GM19099 (cell line): ENCODE measurements around the gene VPS51.

Experiments
- POLR2A ChIP-seq: IDR thresholded peaks from 3 replicates; pipeline ENCODE4 v1.6.1; 2011; ENCODE audit warnings: low read depth; ENCODE audit not compliant: insufficient read length; ENCODE audit errors: extremely low read depth

Gene VPS51

DNA sequence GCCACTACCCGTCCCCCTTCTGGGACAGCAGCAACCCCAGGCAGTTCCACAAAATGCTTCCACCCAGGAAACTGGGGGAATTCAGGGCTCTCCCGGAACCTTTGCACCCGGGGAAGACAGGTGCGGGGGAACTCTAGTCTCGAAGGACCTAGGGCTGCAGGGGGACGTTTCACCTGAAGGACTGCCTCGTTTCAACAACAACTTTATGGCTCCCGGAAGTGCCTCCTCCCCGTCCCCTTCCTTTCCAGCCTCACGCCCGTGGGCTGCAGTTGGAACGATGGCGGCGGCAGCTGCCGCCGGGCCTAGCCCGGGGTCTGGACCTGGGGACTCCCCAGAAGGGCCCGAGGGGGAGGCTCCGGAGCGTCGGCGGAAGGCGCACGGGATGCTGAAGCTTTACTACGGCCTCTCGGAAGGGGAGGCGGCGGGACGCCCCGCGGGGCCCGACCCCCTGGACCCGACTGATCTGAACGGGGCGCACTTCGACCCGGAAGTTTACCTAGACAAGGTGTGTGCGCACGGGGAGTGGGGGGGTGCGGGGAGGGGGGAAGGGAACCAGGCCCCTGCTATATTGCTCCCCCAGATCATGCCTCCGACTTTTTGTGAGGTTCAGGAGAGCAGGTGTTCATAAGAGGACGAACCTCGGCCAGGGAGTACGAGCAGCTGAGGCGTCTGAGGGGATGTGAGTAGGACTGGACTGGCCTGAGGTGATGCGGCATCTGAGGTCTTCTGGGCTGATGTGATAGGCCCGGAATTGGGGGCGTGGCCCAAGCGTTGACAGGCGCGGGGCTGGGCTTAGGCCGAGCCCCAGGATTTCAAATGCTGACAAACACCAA, at the start of gene VPS51:
TSS of gene VPS51 (plus strand) at position 241 of the 833 bp plus-strand sequence. CDS start at position 278, 37 bp downstream.
- peak; percentile 90 for TF ChIP-seq POLR2A

DNA sequence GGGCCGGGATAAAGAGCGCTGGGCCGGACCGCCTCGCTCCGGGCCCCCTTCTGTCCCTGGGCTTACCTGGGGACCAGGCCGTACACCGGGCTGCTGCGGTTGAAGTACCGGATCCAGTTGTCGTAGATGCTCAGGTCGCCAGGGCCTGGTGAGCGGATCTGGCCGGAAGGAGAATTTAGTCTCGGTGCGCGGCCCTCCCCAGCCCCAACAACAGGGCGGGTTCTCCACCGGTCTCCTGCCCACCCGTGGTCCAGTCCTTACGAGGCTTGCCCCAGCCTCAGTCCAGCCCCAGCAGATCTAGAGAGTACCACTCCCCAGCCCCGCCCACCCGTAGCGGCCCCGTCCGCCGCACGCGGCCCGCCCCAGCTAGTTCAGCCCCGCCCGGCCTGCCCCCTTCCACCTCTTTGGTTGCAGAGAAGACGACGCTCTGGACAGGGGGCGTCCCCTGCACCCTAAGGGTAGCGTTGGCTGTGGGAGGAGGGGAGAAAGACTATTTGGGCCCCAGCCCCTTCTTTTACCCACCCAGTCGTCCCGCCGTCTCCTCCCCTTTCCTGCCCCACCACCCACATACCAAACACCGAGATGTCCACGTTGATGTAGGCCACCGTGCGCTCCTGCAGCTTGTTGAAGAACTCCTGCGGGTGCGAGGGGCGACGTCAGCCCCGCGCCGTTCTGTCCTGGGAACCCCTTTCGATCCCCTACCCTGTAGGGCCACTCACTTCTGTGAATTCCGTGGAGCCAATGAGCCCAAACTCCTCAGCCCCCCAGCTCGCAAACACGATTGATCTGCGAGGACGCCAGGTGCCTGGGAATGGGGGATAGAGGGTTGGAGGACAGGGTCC, 48.2 kb upstream of the VPS51 start:
- TF ChIP-seq POLR2A: peak; percentile 29

DNA sequence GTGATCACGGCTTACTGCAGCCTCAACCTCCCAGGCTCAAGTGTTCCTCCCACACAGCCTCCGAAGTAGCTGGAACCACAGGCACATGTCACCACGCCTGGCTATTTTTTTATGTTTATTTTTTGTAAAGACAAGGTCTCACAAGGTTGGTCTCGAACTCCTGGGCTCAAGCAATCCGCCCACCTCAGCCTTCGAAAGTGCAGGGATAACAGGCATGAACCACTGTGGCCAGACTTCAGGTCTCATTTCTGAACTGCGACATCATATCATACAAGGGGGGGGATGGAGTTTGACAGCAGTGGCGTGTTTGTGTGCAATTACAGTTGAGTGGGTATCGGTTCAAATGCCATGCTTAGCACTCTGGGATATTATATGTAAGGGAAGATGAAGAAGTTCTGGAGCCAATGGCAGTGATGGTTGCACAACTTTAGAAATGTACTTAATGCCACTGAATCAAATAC, 44.6 kb upstream of the VPS51 start:
- no peak for TF ChIP-seq POLR2A

DNA sequence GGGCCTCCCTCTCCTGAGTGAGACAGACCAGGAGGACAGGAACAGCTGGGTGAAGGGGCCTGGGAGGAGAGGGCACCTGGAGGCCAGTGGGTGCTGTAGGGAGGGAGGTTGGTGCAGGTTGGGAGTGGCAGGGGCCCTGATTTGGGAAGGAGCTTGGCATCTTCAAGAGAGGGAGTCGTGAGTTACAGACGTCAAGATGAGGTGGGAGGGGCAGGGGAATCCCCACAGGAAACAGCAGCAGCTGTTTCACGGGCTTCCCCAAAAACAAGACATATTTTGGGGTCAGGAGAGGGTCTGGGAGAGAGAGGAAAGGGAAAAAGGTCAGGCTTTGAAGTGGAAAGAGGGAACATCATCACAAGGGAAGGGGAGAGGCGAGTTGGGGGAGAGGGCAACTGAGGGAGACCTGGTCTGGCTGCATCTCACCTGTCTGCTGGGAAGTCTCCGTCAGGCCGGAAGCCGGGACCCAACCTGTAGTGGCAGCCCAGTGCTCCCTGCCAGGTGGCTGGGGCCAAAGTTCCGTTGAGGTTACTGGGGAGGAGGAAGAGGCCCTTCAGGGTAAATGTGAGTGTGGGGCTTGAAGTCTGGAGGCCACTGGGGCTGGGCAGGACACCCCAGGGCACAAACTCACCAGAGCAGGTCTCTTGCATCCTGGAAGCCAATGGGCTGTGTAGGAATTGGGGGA, 42.0 kb upstream of the VPS51 start:
- TF ChIP-seq POLR2A: no peak

DNA sequence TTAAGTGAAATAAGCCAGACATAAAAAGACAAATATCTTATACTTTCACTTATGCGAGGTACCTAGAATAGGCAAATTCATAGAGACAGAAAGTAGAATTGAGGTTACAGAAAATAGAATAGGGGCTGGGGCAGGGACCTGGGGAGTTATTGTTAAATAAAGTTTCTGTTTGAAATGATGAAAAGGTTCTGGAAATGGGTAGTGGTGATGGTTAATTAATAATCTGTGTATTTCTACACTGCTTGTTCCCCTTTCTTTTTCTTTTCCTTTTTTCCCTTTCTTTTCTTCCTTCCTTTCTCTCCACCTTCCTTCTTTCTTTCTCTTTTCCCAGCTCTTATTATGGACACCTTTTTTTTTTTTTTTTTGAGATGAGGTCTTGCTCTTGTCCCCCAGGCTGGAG, 40.5 kb upstream of the VPS51 start:
- no peak for TF ChIP-seq POLR2A

DNA sequence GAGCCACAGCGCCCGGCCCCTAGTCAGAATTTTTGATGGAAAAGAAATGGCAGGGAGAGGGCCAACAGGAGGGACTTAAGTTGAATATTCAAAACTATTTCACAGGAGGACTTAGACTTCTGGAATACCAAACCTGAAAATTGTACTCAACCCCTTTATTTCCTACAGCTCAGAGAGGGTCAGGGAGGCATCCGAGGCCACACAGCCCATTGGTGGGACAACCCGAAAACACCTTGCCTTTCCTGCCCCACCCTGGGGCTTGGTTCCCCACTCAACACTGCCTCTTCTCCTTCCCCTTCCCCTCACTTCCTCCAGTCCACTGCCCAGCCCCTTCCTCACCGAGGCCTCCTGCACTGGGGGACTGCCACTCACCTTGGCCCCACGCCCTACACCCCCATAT, 39.0 kb upstream of the VPS51 start:
- no peak for TF ChIP-seq POLR2A

DNA sequence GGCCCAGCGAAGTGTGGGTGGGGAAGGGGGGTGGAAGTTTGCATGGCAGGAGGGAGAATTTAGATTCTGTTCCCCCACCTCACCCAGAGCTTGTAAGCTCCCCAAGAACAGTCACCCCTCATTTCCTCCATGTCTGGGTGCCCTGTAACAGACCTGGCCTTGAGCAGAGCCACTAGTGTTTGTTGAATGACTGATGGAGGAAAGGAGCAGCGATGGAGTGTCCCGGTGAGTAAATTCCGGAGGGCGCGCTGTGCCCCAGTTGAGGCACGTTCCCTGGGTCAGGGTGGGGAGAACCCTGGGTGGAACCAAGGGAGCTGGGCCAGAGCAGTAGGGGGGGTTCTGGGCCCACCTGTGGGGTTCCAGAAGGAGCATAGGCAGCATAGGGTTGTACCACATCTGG, 38.5 kb upstream of the VPS51 start:
- TF ChIP-seq POLR2A: no peak

DNA sequence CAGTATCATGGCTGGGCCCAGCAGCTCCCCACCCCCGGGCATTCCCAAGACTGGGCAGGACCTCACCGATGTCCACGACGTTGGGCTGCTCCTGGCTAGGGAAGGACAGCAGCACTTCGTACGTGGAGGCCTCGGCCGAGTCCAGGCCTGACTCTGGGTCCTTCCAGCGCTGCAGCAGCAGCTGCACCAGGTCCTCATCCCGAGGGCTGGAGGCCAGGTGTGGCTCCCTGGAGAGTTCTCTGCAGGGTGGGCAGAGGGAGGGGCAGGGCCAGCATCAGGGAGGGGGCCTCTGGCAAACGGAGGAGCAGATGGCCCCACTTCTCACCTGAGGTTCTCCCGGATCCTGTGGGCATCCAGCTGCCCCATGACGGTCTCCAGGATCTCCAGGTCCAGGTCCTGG, 38.0 kb upstream of the VPS51 start:
- no peak for TF ChIP-seq POLR2A

DNA sequence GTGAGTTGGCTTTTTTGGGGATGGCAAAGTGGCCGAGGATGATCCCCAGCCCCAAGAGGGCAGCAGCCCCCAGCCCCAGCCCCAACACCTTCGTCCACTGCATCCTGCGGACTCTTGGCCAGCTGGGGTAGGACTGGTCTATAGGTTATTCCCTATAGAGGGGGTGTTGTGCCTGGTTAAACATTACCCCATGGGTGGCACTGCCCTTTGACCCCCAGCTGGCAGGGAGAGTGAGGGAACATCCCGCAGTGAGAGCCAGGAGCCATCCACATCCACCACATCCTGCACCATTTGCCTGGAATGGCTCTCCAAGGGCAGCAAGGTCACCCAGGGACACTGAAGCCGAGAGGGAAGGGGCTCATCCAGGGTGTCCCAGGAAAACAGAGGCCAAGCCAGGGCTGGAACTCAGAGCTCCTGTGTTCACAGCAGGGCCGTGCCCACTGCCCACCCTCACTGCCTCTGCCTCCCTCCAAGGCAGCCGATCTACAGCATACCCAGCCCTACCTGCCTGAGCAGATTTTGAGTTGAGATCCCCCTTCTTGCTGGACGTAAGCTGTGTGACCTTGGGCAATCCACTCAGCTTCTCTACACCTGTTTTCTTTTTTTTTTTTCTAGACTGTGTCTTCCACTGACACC, 37.5 kb upstream of the VPS51 start, which contains the start of gene NAALADL1:
TSS of gene NAALADL1 (minus strand) at position 135 of the 636 bp plus-strand sequence. CDS start at position 103, 32 bp downstream.
- no peak for TF ChIP-seq POLR2A

DNA sequence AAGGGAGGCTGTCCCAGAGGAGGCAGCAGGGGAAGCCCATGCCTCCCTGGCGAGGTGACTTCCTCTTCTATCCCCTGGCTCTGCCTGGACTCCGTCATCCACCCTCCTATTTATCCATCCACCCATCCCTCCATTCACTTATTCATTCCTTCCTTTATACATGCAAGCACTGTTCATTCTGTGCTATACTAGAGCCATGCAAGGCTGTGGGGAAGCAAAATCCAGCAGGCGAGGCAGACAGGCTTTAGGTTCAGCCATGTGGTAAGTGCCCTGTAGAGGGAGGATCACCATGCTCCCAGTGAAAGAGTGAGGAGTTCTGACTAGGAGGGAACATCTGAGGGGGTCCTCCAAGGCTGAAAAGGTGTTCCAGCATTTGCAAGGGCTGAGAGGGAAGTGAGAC, 36.5 kb upstream of the VPS51 start:
- no peak for TF ChIP-seq POLR2A

DNA sequence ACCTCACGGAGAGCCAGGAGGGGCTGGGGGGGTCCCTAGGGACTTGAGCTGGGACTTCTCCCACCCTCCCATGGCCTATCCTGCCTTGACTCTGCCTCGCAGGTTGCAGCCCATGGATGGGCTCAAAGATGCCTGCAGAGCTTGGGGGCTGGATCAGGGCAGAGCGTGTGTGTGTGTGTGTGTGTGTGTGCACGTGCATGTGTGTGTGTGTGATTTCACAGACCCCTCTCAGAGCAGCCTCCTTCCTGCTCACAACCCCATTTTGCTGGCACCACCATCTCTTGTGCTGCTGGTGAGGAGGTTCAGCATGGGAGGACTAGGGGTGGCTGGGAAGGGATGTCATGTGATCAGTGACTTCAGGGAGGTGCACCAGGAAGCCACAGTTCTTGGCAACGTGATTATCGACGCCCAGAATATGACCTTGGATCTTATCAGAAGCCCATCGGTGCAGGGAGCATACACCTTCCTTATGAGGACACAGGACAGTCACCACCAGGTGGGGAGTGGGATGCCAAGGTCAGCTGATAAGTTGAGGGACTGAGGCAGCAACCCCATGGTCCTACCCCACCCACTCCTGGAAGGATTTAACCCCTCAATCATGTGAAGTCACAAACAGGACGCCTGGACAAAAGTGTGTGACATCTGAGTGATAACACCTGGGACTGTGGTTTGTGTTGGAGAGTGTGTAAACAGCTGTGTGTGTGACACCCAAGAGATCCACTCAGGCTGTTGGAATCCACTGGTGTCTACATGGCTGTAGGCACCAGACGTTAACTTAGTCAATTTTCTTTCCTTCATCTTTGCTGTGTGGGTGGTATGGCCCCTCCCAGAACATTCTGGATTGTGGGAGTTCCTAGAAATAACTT, 35.8 kb upstream of the VPS51 start:
- TF ChIP-seq POLR2A: no peak

DNA sequence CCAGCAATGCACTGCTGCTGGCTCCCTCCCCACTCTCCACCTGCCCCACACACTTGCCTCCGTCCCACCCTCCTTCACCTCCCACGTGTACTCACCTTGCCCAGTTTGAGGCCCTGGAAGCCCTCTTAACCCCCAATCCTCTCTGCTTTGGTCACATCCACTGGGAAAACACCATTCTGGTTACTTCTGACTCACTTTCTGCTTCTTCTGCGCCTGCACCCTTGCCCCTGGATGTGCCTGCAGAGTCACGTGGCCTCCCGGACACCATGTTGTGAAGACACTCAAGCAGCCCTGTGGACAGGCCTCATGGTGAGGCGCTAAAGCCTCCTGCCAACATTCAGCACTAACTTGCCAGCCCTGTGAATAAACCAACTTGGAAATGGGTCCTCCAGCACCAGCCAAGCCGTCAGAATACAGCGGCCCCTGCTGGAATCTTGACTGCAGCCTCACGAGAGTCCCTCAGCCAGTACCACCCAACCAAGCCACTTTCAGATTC, 35.1 kb upstream of the VPS51 start:
- no peak for TF ChIP-seq POLR2A

DNA sequence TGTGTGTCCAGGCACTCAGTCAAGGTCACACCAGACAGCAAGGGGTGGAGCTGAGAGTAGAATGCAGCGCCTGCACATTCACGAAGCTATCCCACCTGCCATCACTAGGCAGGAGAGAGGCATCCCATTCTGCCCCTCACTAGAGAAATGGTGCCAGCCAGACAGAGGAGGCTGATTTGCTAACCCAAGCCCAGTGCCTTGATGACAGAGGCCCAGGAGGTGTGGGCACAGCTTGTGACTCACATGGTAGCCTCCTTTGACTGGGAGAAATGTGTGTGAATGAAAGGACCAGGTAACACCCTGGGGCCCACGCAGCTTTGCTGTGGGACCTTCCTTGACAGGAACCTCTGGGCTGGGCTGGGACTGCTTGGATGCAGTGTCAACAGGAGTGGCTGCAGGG, 32.5 kb upstream of the VPS51 start:
- TF ChIP-seq POLR2A: no peak

DNA sequence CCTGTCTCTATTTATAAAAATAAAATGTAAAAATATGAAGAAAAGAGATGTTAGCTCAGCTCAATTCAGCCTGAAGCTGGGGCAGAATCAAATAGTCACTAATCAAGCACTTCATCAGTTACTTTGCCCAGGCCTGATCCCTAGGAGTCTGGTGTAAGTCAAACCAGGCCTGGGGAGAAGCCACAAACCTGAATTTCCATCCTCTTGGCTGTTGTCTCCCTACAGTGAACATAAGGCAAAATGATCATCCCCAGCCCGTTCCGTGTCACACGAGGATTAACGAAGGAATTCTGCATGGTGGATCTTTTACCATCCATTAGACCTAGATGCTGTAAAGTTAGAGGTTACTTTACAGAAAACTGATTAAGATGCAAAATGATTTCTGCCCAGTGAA, 31.2 kb upstream of the VPS51 start:
- no peak for TF ChIP-seq POLR2A

DNA sequence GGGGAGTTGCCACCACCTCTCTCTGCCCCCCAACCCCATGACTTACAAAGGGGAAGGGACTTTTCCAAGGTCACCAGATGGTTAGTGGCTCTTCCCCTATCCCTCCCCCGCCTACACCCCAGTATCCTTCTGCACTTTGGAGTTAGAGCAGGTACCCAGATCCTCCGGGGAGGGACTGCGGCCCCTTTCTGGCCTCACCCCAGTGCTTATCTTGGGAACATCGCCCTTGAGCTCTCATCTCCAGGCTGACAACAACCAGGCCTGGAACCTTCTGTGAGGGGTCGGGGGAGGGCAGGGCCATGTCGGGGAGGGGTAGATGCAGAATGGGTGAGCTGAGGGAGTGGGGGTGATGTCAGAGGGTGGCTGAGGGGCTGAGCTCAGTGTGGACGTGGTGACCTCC, 30.2 kb upstream of the VPS51 start:
- no peak for TF ChIP-seq POLR2A
